Activated T-helper 2 cell treated with anti-CD3 and anti-CD28 coated beads, Interferon-gamma antibody, Interleukin-2, Interleukin-4, amounts not matched to agents 10 μg/mL and 5 μg/mL and 100 μg/mL, durations not matched to agents 14 hours and 24 hours and 36 hours (primary cell): ENCODE results near the gene PAPOLA. TPM values are rescaled to one million over a fixed set of nuclear protein-coding genes. Genes with fewer than 3 reads are reported as not detected.

Source experiments
- DNase-seq: peaks from one replicate; pipeline ENCODE4 v3.0.0; 2021; ENCODE audit warnings: low spot score
- H3K27ac Mint-ChIP-seq: one replicate; pipeline ENCODE4 v1.8.0; 2021; ENCODE audit warnings: mixed read lengths
- H3K27me3 Mint-ChIP-seq: one replicate; pipeline ENCODE4 v1.8.0; 2021; ENCODE audit warnings: low read depth, mixed read lengths
- H3K36me3 Mint-ChIP-seq: one replicate; pipeline ENCODE4 v1.8.0; 2021; ENCODE audit warnings: low read depth, mixed read lengths
- H3K4me1 Mint-ChIP-seq: one replicate; pipeline ENCODE4 v1.8.0; 2021; ENCODE audit warnings: low read depth, mixed read lengths
- H3K4me3 Mint-ChIP-seq: one replicate; pipeline ENCODE4 v1.8.0; 2021; ENCODE audit warnings: low read depth, mild to moderate bottlenecking, moderate library complexity, mixed read lengths
- H3K9me3 Mint-ChIP-seq: one replicate; pipeline ENCODE4 v1.8.0; 2021; ENCODE audit warnings: mixed read lengths
- intact Hi-C: fragments of 100-400 bp; cut with micrococcal nuclease; formaldehyde crosslinking; loops from one replicate; pipeline ENCODE4 v1.15.1; 2023
- total RNA-seq: library from RNA; stranded (reverse); gene quantifications from 2 replicates; pipeline ENCODE4 v1.2.3, GENCODE V29; 2022

Gene PAPOLA
- total RNA-seq, 1 donor from 2014 or later: 217 TPM

- H3K4me3 Mint-ChIP-seq: no peak overlapping the region
- no peak overlapping the region for H3K27ac Mint-ChIP-seq
- H3K36me3 Mint-ChIP-seq: no peaks in the 10 kb centered on the region
- peaks cover 21% of the 10 kb centered on the region for H3K27me3 Mint-ChIP-seq
- H3K9me3 Mint-ChIP-seq: no peaks in the 10 kb centered on the region
- intact Hi-C loops: no loop called here
- no peak for DNase-seq
- no peaks in the 10 kb centered on the region for H3K4me1 Mint-ChIP-seq
Measured at GRCh38 chr14:96585672-96586013, 83.5 kb downstream of the PAPOLA start.

DNA sequence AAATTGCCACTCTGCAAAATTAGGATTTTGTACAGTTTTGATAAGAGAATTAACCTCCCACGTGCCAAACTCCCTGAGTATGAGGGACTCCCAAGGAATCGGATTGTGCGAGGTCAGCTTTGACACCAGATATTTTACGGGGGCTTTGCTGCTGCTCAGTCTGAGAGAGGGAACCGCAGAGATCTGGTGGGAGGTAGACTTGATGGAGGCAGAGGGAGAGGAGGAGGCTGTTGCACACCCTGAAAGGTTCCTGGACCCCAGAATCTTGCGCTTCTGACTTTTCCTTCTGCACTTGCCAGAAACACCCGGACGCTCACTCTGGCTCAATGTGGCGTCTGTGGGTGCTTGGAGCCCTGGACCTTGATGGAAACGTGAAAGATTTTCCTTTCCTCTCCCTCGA is 83.9 kb downstream of the PAPOLA start:
- no peak overlapping the region for H3K4me3 Mint-ChIP-seq
- no peak overlapping the region for H3K27ac Mint-ChIP-seq
- no peaks in the 10 kb centered on the region for H3K36me3 Mint-ChIP-seq
- H3K9me3 Mint-ChIP-seq: no peaks in the 10 kb centered on the region
- intact Hi-C loops: no loop called here
- DNase-seq: no peak
- peaks cover 23% of the 10 kb centered on the region for H3K27me3 Mint-ChIP-seq
- no peaks in the 10 kb centered on the region for H3K4me1 Mint-ChIP-seq

GRCh38 chr14:96586921-96587822 is 85.0 kb downstream of the PAPOLA start:
- Mint-ChIP-seq H3K4me1 (peaks cover 3% of the 10 kb centered on the region), H3K27ac (no peak overlapping the region), H3K9me3 (no peaks in the 10 kb centered on the region), H3K36me3 (no peaks in the 10 kb centered on the region), H3K4me3 (no peak overlapping the region), H3K27me3 (peaks cover 26% of the 10 kb centered on the region)
- no peak for DNase-seq
- intact Hi-C loops: no loop called here

GRCh38 chr14:96587823-96588385 is 85.7 kb downstream of the PAPOLA start:
- intact Hi-C loops: no loop called here

DNA sequence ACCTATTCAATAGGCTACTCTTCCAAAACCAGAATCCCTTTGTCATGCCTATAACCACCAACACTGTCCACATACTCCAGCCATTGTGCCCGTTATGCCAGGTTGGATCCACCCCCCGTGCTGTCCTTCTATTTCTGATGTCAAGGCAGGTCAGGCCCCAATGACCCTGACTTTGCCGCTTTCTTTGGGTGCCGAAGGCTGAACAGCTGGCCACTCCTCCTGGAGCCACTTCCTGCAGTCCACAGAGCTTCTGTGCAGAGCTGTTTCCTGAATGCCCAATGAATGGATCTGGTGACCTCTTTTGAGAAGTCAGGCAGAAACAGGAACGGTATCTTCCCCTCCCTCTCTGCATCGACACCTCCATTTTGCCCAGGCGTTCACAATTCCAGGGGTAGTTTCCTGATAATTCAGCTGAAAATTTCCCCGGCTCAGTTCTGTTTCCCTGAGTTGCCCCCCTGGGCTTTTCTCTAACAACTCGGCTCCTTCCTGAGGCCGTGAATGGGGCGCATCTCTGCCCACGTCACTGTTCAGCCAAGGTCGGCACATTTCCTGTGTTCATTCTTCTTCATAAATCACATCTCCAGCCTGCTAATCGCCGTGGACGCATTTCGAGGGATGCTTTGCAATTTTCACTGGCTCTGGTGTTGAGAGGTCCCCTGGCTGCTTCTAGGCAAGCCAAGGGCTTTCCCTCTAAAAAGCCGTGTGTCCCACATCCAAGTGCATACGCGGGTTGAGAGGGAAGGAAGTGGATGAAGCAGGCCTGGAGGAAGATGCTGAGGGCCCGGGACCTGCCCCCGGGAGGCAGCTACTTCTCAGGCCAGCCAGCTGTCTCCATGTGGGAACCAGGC is 86.5 kb downstream of the PAPOLA start:
- Mint-ChIP-seq H3K27ac (no peak overlapping the region), H3K36me3 (no peaks in the 10 kb centered on the region), H3K4me3 (no peak overlapping the region), H3K27me3 (peaks cover 24% of the 10 kb centered on the region), H3K9me3 (no peaks in the 10 kb centered on the region), H3K4me1 (peaks cover 6% of the 10 kb centered on the region)
- DNase-seq: no peak
- intact Hi-C loops: no loop called here

More at GRCh38 chr14:96587823-96588385, 85.7 kb downstream of the PAPOLA start:
- no peak for DNase-seq
- Mint-ChIP-seq H3K36me3 (no peaks in the 10 kb centered on the region), H3K4me1 (peaks cover 5% of the 10 kb centered on the region), H3K27me3 (peaks cover 26% of the 10 kb centered on the region), H3K27ac (no peak overlapping the region), H3K4me3 (no peak overlapping the region), H3K9me3 (no peaks in the 10 kb centered on the region)

- no peak for DNase-seq
- peaks cover 25% of the 10 kb centered on the region for H3K27me3 Mint-ChIP-seq
- intact Hi-C loops: no loop called here
- H3K4me3 Mint-ChIP-seq: no peak overlapping the region
- H3K4me1 Mint-ChIP-seq: peaks cover 6% of the 10 kb centered on the region
- no peak overlapping the region for H3K27ac Mint-ChIP-seq
- H3K36me3 Mint-ChIP-seq: no peaks in the 10 kb centered on the region
- H3K9me3 Mint-ChIP-seq: no peaks in the 10 kb centered on the region
Measured at GRCh38 chr14:96589577-96589976, 87.4 kb downstream of the PAPOLA start.

DNA sequence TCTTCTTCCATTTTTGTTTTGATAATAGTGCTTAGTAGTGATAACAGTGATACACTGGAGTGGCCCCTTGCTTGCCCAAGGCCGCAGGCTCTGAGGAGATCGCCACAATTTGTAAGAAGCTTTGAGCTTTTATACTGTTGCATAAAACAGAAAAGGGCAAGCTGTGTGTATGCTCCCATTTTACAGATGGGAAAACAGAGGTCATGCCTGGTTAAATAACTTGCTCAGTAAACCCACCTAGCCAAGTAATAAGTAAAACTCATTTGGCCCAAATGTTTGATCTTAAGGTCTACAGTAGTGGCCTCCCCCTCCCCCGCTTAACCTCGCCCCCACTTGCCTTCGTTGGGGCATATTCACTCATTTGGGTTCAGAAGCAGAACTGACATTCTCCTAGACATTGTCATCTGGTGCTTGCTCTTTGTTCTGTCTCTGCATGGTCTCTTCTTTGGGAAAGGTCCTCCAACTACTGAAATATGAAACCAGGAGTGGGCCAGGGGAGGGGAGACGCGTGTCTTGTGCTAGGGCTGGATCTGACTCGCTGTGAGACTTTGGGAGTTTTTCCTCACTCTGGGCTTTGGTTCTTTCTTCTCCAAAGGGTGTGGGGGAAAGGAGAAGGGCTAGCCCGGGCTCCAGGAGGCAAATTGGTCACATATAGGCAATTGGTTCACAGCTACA is 88.1 kb downstream of the PAPOLA start:
- Mint-ChIP-seq H3K27ac (no peak overlapping the region), H3K4me1 (peaks cover 6% of the 10 kb centered on the region), H3K9me3 (no peaks in the 10 kb centered on the region), H3K36me3 (no peaks in the 10 kb centered on the region), H3K27me3 (peaks cover 21% of the 10 kb centered on the region), H3K4me3 (no peak overlapping the region)
- intact Hi-C loops: loop anchor here (5.0 kb wide), 1 partner anchor 152 kb away; no protein-coding TSS in a partner anchor
- DNase-seq: no peak

- Mint-ChIP-seq H3K9me3 (no peaks in the 10 kb centered on the region), H3K4me3 (peak overlapping the region; percentile 66), H3K27ac (peak overlapping the region; percentile 22), H3K36me3 (no peaks in the 10 kb centered on the region), H3K27me3 (peaks cover 14% of the 10 kb centered on the region), H3K4me1 (peaks cover 6% of the 10 kb centered on the region)
- peak; percentile 65 for DNase-seq
- intact Hi-C loops: loop anchor here (5.0 kb wide), 1 partner anchor 150 kb away; no protein-coding TSS in a partner anchor
Measured at GRCh38 chr14:96592591-96593386, 90.6 kb downstream of the PAPOLA start.

- Mint-ChIP-seq H3K27me3 (peaks cover 12% of the 10 kb centered on the region), H3K4me1 (peaks cover 6% of the 10 kb centered on the region), H3K27ac (no peak overlapping the region), H3K36me3 (no peaks in the 10 kb centered on the region), H3K9me3 (no peaks in the 10 kb centered on the region), H3K4me3 (no peak overlapping the region)
- no peak for DNase-seq
- intact Hi-C loops: loop anchor here (5.0 kb wide), 1 partner anchor 147 kb away; no protein-coding TSS in a partner anchor
Measured at GRCh38 chr14:96594961-96595360, 92.8 kb downstream of the PAPOLA start.

GRCh38 chr14:96597680-96598079 is 95.5 kb downstream of the PAPOLA start:
- Mint-ChIP-seq H3K4me1 (peaks cover 4% of the 10 kb centered on the region), H3K4me3 (no peak overlapping the region), H3K27me3 (peaks cover 6% of the 10 kb centered on the region), H3K9me3 (no peaks in the 10 kb centered on the region), H3K27ac (no peak overlapping the region), H3K36me3 (no peaks in the 10 kb centered on the region)
- intact Hi-C loops: no loop called here
- DNase-seq: no peak

DNA sequence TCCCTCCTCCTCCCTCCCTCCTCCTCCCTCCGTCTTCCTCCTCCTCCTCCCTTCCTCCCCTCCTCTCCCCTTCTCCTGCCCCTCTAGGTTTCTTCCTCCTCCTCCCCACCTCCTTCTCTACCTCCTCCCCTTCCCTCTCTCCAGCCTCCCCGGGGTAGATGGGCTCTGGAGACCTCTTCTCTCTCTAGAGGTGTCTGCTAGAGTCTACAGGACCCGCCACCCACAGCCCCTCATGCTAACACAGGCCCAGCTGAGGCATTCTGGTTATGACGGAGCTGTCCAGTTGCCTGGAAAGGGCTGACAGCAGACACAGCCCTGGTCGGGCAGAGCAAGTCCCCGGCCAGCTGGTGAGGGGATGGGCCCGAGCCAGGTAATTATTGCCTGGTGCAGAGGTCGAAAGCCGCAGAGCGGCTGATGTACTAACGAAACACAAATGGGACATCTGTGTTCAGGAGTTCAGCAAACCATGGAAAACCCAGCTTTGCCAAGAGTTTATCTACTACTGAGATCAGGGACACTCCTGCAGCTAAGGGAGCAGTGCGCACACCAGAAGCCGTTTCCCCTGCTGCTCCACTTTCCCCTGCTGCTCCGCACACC is 96.2 kb downstream of the PAPOLA start:
- Mint-ChIP-seq H3K4me1 (peaks cover 1% of the 10 kb centered on the region), H3K9me3 (no peaks in the 10 kb centered on the region), H3K4me3 (no peak overlapping the region), H3K27me3 (peaks cover 6% of the 10 kb centered on the region), H3K27ac (no peak overlapping the region), H3K36me3 (no peaks in the 10 kb centered on the region)
- no peak for DNase-seq
- intact Hi-C loops: no loop called here
